NCI-H345 treated with DMSO at 0.1 percent for 48 hours (cell line): ENCODE data around the gene SF3A2.

Experiments used
- DNase-seq: peaks from one replicate; lab custom pipeline; 2025; ENCODE audit not compliant: unreplicated experiment; lab: John Stamatoyannopoulos, UW

Gene SF3A2

GRCh38 chr19:2288818-2289713, 52.4 kb downstream of the SF3A2 start:
- no peak for DNase-seq

GRCh38 chr19:2289714-2290435, 53.3 kb downstream of the SF3A2 start:
- DNase-seq: no peak

DNA sequence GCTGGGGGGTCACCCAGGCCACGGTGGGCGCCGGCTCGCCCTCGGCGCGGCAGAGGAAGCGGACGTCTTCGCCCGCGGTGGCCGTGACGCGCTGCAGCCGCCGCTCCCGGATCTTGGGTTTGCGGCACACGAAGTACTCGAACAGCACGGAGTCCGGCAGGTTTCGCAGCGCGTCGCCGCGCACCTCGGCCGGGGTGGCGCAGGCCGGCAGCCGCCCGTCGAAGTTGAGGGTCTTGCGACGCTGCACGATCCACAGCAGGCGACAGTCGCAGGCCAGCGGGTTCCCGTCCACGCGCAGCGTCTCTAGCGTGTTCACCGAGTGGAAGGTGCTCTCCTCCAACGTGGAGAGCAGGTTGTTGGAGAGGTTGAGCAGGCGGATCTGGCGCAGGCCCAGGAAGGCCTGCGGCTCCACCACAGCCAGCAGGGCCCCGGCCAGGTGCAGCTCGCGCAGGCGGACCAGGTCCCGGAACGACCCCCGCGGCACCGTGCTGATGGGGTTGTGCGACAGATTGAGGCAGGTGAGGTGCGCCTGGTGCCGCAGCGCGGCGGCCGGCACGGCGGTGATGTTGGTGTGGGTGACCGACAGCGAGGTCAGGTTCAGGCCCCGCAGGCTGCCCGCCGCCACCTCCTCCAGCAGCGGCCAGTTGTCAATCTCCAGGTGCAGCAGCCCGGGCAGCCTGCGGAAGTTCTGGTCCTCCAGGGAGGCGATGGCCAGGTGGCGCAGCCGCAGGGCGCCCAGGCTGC, 54.0 kb downstream of the SF3A2 start:
- peak; percentile 43 for DNase-seq

DNA sequence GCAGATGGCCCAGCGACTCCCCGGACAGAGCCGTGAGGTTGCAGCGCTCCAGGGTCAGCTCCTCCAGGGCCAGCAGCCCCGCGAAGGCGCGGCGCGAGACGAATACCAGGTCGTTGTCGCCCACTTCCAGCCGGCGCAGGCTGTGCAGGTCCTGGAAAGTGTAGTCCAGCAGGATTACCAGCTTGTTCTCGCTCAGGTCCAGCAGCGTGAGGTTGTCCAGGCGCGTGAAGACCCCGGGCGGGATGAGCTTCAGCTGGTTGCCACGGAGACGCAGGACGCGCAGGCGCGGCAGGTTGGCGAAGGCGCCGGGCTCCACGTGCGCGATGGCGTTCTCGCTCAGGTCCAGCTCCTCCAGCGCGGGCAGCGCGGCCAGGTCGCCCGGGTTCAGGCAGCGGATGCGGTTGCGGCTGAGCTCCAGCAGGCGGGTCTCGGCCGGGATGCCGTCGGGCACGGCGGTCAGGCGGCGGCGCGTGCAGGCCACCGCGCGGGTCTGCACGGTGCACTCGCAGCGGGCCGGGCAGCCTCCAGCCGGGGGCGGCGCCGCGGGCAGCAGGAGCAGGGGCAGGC, 54.6 kb downstream of the SF3A2 start:
- DNase-seq: peak; percentile 35

DNA sequence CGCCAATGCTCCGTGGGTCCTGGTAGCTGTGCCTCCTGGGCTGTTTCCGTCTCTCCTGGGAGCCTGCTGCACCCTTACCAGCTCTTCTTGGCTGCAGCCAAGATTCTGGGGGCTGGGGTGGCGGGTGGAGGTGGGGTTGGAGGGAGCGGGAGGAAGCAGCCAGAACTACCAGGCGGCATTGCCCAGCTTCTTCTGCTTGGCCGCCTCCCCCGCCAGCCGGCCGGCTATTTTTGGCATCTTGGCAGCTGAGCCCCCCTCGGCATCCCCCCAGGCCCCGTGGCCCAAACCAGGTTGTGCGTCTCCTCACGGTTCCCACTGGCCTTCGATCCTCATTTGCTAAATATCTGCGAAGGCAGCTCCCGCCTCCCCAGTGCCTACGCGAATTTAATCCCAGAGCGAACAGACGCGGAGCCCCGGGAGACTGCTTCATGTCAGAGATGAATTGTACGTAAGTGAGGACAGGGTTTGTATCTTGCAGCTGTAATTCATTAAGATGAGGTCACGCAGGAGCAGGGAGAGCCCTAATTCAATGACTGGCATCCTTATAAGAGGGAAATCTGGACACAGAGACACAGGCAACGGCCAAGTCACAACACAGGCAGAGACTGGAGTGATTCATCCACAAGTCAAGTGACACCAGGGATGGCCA, 58.2 kb downstream of the SF3A2 start:
- DNase-seq: no peak

GRCh38 chr19:2296141-2296540, 59.5 kb downstream of the SF3A2 start:
- no peak for DNase-seq
